T-cell (primary cell): ENCODE data around the gene CGNL1. TPM values are rescaled to one million over a fixed set of nuclear protein-coding genes. Genes with fewer than 3 reads are reported as not detected.

Experiments used
- ATAC-seq, 4 experiments: fragments of 200-7000 bp in 3 of 4; fragments of 150-1000 bp in 1 of 4; cut with Tn5 transposase; replicated peaks in 1 of 4; 1 replicate in 3 of 4; 2 replicates in 1 of 4; pipeline ENCODE4 v1.10.0; 2021; ENCODE audit warnings: moderate library complexity in 3 of 4, mild to moderate bottlenecking in 2 of 4, moderate number of reproducible peaks in 1 of 4
- CTCF ChIA-PET, 2 donors: fragments of 300-600 bp; sonication (Branson Sonifier 250); formaldehyde crosslinking; loops; one replicate each; lab custom pipeline; 2022; ENCODE audit warnings: antibody characterized with exemption in 2 of 2; lab: Charles Lee
- POLR2A ChIA-PET, 2 donors: fragments of 300-600 bp; sonication (Branson Sonifier 250); formaldehyde crosslinking; loops; one replicate each; lab custom pipeline; 2022; ENCODE audit warnings: antibody characterized with exemption in 2 of 2; lab: Charles Lee
- DNase-seq, 35 experiments: peaks; one replicate each; pipeline versions ENCODE4 v3.0.0 to v3.0.0-alpha.2; 2013 to 2023
- H3K27ac ChIP-seq: one replicate; pipeline ENCODE4 v1.5.1; 2013; ENCODE audit warnings: low read length
- H3K27me3 ChIP-seq, 2 experiments: replicated peaks in 1 of 2; 1 replicate in 1 of 2; 2 replicates in 1 of 2; pipeline versions ENCODE4 v1.6.1 to v1.7.0; 2013; ENCODE audit warnings: low read length in 1 of 2, mixed read lengths in 1 of 2; ENCODE audit not compliant: control insufficient read depth in 2 of 2, insufficient read depth in 2 of 2; ENCODE audit errors: extremely low read depth in 1 of 2
- H3K36me3 ChIP-seq, 2 donors: 1 replicate in 1 of 2; 2 replicates in 1 of 2; pipeline versions ENCODE4 v1.6.1 to v1.7.0; 2013; ENCODE audit warnings: low read length in 1 of 2; ENCODE audit not compliant: control insufficient read depth in 2 of 2, insufficient read depth in 1 of 2; ENCODE audit errors: extremely low read depth in 1 of 2
- H3K4me1 ChIP-seq, 2 experiments: 1 replicate in 1 of 2; 2 replicates in 1 of 2; pipeline versions ENCODE4 v1.6.1 to v1.7.0; 2013; ENCODE audit warnings: low read length in 2 of 2, mixed read lengths in 1 of 2; ENCODE audit not compliant: insufficient read depth in 2 of 2, control insufficient read depth in 1 of 2; ENCODE audit errors: extremely low read depth in 1 of 2
- H3K4me3 ChIP-seq, 2 donors: 1 replicate in 1 of 2; 2 replicates in 1 of 2; pipeline versions ENCODE4 v1.5.1 to v1.7.0; 2013; ENCODE audit warnings: mild to moderate bottlenecking in 2 of 2, low read length in 1 of 2, moderate library complexity in 1 of 2; ENCODE audit not compliant: control insufficient read depth in 1 of 2; ENCODE audit errors: extremely low read depth in 1 of 2
- H3K9me3 ChIP-seq: 2 replicates; pipeline ENCODE4 v1.7.0; 2013
- H3K27ac Mint-ChIP-seq, 2 donors: one replicate each; pipeline ENCODE4 v1.8.0; 2020 to 2021; ENCODE audit warnings: mild to moderate bottlenecking in 2 of 2, mixed read lengths in 2 of 2
- H3K27me3 Mint-ChIP-seq, 2 donors: one replicate each; pipeline ENCODE4 v1.8.0; 2021 to 2022; ENCODE audit warnings: mixed read lengths in 2 of 2
- H3K36me3 Mint-ChIP-seq: one replicate; pipeline ENCODE4 v1.8.0; 2021; ENCODE audit warnings: mixed read lengths
- H3K4me1 Mint-ChIP-seq, 3 donors: one replicate each; pipeline ENCODE4 v1.8.0; 2020 to 2022; ENCODE audit warnings: mixed read lengths in 3 of 3, mild to moderate bottlenecking in 1 of 3
- H3K4me3 Mint-ChIP-seq, 3 donors: one replicate each; pipeline ENCODE4 v1.8.0; 2020 to 2022; ENCODE audit warnings: mild to moderate bottlenecking in 3 of 3, mixed read lengths in 3 of 3, moderate library complexity in 3 of 3
- H3K9me3 Mint-ChIP-seq, 3 donors: one replicate each; pipeline ENCODE4 v1.8.0; 2020 to 2022; ENCODE audit warnings: mixed read lengths in 3 of 3
- WGBS: methylation state at CpG from one replicate; pipeline ENCODE4 v1.1.5; 2013; ENCODE audit warnings: missing lambda C conversion rate; ENCODE audit not compliant: insufficient coverage; 5-methylcytosine and 5-hydroxymethylcytosine counted together
- total RNA-seq, 35 experiments: library from RNA in 6 of 35; stranded (reverse) in 6 of 35; fragments of 120-200 nt in 1 of 35; gene quantifications; one replicate each; pipeline versions ENCODE4 v1.2.1 to v1.2.4 and lab custom pipeline; 2013 to 2026

CGNL1 gene
- total RNA-seq, 5 donors from 2014 or later (not counting 1 experiment from before 2014, with no cell fraction given) = 0.13 to 0.18 (median 0.16) TPM; not detected in 2

DNA sequence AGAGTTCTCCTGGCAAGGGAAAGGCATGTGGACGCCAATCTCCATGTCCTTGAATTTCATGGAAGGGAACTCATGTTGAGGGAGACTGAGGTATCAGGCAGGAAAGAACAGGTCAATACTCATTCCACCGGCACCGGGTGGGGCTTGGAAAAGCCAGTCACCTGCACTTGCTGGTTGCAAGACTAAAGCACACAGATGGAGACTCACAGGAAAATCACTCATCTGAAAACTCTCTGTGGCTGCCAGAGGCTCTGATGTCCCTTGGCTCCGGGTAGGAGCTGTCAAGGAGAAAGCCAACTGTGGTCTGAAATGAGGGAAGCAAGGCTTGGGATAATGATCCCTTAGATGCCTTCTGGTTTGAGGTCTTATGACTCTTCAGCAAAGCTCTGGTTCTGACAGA, 8.7 kb upstream of the CGNL1 start:
- CTCF ChIA-PET = no interaction called here
- Histone ChIP-seq H3K27me3 (peaks cover 0 to 9% of the 10 kb centered on the region in 2 experiments), H3K9me3 (no peaks in the 10 kb centered on the region), H3K27ac (no peak overlapping the region), H3K4me3 (no peak overlapping the region), H3K36me3 (no peaks in the 10 kb centered on the region), H3K4me1 (no peaks in the 10 kb centered on the region)
- Mint-ChIP-seq H3K36me3 (no peaks in the 10 kb centered on the region), H3K27ac (no peak overlapping the region), H3K4me1 (no peaks in the 10 kb centered on the region), H3K9me3 (no peaks in the 10 kb centered on the region), H3K4me3 (no peak overlapping the region), H3K27me3 (peaks cover 0 to 8% of the 10 kb centered on the region in 2 donors)
- no peak for DNase-seq
- ATAC-seq = no peak
- 91% methylated on average over 3 of the region's 4 CpGs for WGBS
- POLR2A ChIA-PET = no interaction called here

DNA sequence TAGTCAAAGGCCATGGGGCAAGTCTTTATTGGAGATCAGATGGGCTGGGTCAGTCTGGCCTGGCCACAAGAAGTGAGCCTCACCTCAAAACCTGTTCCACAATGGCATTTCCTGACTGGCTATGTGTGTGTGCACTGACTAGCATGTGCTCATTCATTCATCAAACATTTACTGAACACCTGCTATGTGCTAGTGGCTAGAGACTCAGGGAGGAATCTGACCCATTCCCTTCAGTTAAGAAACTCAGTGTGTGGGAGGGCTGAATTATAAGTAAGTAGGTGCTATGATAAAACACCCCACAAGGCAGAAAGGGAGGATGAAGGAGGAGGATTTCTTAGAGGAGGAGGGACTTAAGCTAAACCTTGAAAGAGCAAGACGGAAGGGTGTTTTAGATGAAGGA, 5.4 kb upstream of the CGNL1 start:
- ChIA-PET CTCF (no interaction called here), POLR2A (no interaction called here)
- H3K27ac ChIP-seq = no peak overlapping the region
- H3K36me3 ChIP-seq = no peaks in the 10 kb centered on the region
- peaks cover 10 to 32% of the 10 kb centered on the region in 2 experiments for H3K27me3 ChIP-seq
- Mint-ChIP-seq H3K9me3 (no peaks in the 10 kb centered on the region), H3K27me3 (peaks cover 26 to 36% of the 10 kb centered on the region in 2 donors), H3K4me1 (peaks cover 2 to 3% (median 3%) of the 10 kb centered on the region in 3 donors), H3K36me3 (no peaks in the 10 kb centered on the region), H3K27ac (no peak overlapping the region), H3K4me3 (no peak overlapping the region)
- DNase-seq (no peak), ATAC-seq (no peak)
- H3K4me1 ChIP-seq = no peaks in the 10 kb centered on the region
- no peak overlapping the region for H3K4me3 ChIP-seq
- no peaks in the 10 kb centered on the region for H3K9me3 ChIP-seq
- 80% methylated on average over 1 of the region's 1 CpG for WGBS

DNA sequence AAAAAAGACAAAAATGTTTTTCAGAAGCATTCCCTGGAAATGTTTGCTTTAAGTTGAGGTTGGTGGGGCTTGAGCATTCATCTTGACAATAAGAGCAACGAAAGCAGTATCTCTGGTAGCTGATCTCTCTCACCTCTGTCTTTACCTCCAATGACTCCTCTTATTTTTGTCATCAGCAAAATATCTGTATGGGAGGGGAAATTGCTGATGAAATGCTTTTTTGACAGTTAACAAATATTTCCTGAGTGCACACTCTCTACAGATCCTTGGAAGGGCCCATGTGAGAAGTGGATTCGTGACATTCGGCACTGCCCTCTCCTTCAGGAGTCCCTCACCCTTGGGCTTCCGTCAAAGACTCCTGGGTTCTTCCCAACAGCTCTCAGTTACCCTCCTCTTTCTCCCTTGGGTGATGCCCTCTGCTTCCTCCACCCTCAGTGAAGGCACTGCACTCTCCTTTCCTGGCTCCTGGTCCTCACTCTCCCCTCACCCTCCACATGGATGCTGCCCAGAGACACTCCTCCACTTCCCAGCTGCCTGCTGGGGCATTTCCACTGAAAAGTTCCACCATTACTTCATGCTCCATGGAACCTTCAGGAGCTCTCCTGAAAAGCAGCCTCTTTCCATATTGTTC, 2.9 kb upstream of the CGNL1 start:
- no peak overlapping the region for H3K27ac ChIP-seq

DNA sequence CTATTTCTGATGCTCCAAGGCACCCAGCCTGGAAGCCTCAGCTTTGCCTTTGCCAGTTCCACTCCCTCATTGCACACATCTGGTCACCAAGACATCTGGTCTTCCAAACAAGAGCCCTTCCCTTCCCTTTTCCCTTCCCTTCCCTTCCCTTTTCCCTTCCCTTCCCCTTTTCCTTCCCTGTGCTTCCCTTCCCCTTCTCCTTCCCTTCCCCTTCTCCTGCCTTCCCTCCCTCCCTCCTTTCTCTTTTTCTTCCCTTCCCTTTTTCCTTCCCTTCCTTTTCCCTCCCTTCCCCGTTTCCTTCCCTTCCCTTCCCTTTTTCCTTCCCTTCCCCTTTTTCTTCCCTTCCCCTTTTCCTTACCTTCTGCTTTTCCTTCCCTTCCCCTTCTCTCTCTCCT, 2.4 kb upstream of the CGNL1 start:
- no peaks in the 10 kb centered on the region for H3K36me3 Mint-ChIP-seq
- peaks cover 12 to 16% (median 14%) of the 10 kb centered on the region in 3 donors for H3K4me1 Mint-ChIP-seq
- Histone ChIP-seq H3K27me3 (peaks cover 25 to 43% of the 10 kb centered on the region in 2 experiments), H3K4me1 (no peaks in the 10 kb centered on the region), H3K4me3 (no peak overlapping the region), H3K36me3 (no peaks in the 10 kb centered on the region), H3K9me3 (no peaks in the 10 kb centered on the region), H3K27ac (no peak overlapping the region)
- peaks cover 45 to 57% of the 10 kb centered on the region in 2 donors for H3K27me3 Mint-ChIP-seq
- H3K4me3 Mint-ChIP-seq = no peak overlapping the region
- DNase-seq = no peak
- H3K9me3 Mint-ChIP-seq = no peaks in the 10 kb centered on the region
- 90% methylated on average over 1 of the region's 1 CpG for WGBS
- no peak overlapping the region for H3K27ac Mint-ChIP-seq
- no peak for ATAC-seq
- ChIA-PET POLR2A (no interaction called here), CTCF (no interaction called here)

More for the DNA sequence above, 2.9 kb upstream of the CGNL1 start:
- peaks cover 22 to 43% of the 10 kb centered on the region in 2 experiments for H3K27me3 ChIP-seq
- Mint-ChIP-seq H3K4me3 (no peak overlapping the region), H3K27ac (no peak overlapping the region), H3K27me3 (peaks cover 41 to 52% of the 10 kb centered on the region in 2 donors), H3K4me1 (peaks cover 12 to 16% (median 14%) of the 10 kb centered on the region in 3 donors), H3K36me3 (no peaks in the 10 kb centered on the region), H3K9me3 (no peaks in the 10 kb centered on the region)
- no peaks in the 10 kb centered on the region for H3K36me3 ChIP-seq
- ChIA-PET CTCF (no interaction called here), POLR2A (no interaction called here)
- no peaks in the 10 kb centered on the region for H3K9me3 ChIP-seq
- WGBS = 92% methylated on average over 3 of the region's 4 CpGs
- ATAC-seq (no peak), DNase-seq (no peak)
- no peak overlapping the region for H3K4me3 ChIP-seq
- no peaks in the 10 kb centered on the region for H3K4me1 ChIP-seq

DNA sequence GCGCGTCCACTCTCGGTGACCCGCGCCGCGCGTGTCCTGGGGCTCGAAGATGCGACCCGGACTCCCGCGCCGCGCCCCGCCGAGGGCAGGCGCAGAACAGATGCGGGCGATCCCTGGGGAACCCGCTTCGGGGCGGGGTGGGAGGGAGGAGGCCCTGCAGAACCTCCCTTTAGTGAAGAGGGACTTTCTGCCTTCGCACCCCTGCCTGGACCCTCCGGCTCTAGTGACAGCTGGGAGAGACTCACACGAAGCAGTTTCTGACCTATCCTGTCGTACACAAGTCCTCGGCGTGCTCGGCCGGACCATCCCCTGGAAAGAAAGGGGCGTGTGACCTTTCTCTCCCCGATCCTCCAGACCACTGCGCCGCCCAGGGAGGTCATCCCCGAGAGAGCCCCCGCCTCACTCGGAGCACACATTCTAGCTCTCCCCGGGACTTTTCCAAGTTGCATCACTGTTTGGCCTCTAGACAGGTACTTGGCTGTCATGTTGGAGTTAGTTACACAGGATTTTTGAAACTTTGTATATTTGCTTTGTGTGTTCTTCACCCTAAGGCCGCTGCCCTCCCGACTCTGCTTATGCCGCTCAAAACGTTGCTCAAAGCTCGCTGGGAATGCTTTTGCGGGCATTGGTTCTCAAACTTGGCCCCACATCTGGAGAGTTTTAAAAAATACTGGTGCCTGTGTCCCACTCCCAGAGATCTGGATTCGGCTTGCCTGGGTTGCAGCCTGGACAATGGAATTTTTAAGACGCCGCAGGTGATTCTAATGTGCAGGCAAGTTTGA, 582 bp downstream of the CGNL1 start:
- POLR2A ChIA-PET = no interaction called here
- Histone ChIP-seq H3K36me3 (no peaks in the 10 kb centered on the region), H3K9me3 (no peaks in the 10 kb centered on the region), H3K4me3 (no peak overlapping the region), H3K27me3 (peaks cover 25 to 54% of the 10 kb centered on the region in 2 experiments), H3K4me1 (no peaks in the 10 kb centered on the region), H3K27ac (no peak overlapping the region)
- Mint-ChIP-seq H3K9me3 (no peaks in the 10 kb centered on the region), H3K36me3 (no peaks in the 10 kb centered on the region), H3K27ac (peak overlapping the region in 1 of 2 donors; percentile 31), H3K4me1 (peaks cover 12 to 16% (median 14%) of the 10 kb centered on the region in 3 donors), H3K27me3 (peaks cover 59 to 70% of the 10 kb centered on the region in 2 donors), H3K4me3 (peak overlapping the region in 2 of 3 donors; percentile 26 to 59)
- CTCF ChIA-PET = no interaction called here
- ATAC-seq (no peak), DNase-seq (no peak)
- 23% methylated on average over 39 of the region's 48 CpGs for WGBS

DNA sequence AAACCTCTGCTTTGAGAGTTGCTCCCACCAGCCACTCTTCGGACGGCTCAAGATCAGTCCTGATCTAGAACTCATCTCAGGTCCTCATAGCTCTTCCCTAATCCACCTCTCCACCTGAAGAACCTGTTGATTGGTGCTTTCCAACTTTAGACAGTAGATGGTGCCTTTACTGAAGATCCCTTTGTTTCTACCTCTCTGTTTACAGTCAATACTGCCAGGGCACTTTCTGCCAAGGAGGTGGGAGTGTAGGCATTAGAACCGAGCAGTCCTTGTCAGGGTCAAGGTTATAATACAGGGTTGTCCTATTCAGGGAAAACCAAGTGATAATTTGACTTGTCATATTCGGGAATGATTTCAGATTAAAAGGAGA, 1.2 kb downstream of the CGNL1 start:
- Mint-ChIP-seq H3K4me3 (peak overlapping the region in 2 of 3 donors; percentile 26 to 59), H3K4me1 (peaks cover 12 to 16% (median 14%) of the 10 kb centered on the region in 3 donors), H3K9me3 (no peaks in the 10 kb centered on the region), H3K27ac (no peak overlapping the region), H3K36me3 (no peaks in the 10 kb centered on the region), H3K27me3 (peaks cover 62 to 70% of the 10 kb centered on the region in 2 donors)
- WGBS = 65% methylated on average over 2 of the region's 4 CpGs
- Histone ChIP-seq H3K36me3 (no peaks in the 10 kb centered on the region), H3K4me3 (no peak overlapping the region), H3K4me1 (no peaks in the 10 kb centered on the region), H3K27ac (no peak overlapping the region), H3K27me3 (peaks cover 25 to 50% of the 10 kb centered on the region in 2 experiments), H3K9me3 (no peaks in the 10 kb centered on the region)
- no peak for ATAC-seq
- no peak for DNase-seq
- CTCF ChIA-PET = no interaction called here
- POLR2A ChIA-PET = no interaction called here
